ENCODE data around the gene SMPD2.

SMPD2 gene

GRCh38 chr6:109441069-109441816 is 719 bp downstream of the SMPD2 start:
- no peaks in the 10 kb centered on the region for H3K9me3 Mint-ChIP-seq
- peak overlapping the region; percentile 82 for H3K27ac Mint-ChIP-seq
- H3K36me3 Mint-ChIP-seq (ENCODE audit: low read depth): peaks cover 27% of the 10 kb centered on the region
- H3K27me3 Mint-ChIP-seq: no peaks in the 10 kb centered on the region
- H3K4me3 Mint-ChIP-seq: peak overlapping the region; percentile 93
- H3K4me1 Mint-ChIP-seq (ENCODE audit: low read depth): peaks cover 28% of the 10 kb centered on the region

GRCh38 chr6:109442393-109442924 is 1.9 kb downstream of the SMPD2 start:
- H3K27me3 Mint-ChIP-seq: no peaks in the 10 kb centered on the region
- no peak overlapping the region for H3K27ac Mint-ChIP-seq
- no peaks in the 10 kb centered on the region for H3K9me3 Mint-ChIP-seq
- H3K4me3 Mint-ChIP-seq: peak overlapping the region; percentile 93
- H3K4me1 Mint-ChIP-seq (ENCODE audit: low read depth): peaks cover 32% of the 10 kb centered on the region
- H3K36me3 Mint-ChIP-seq (ENCODE audit: low read depth): peaks cover 32% of the 10 kb centered on the region

GRCh38 chr6:109443425-109443950 is 3.0 kb downstream of the SMPD2 start:
- no peaks in the 10 kb centered on the region for H3K9me3 Mint-ChIP-seq
- H3K27me3 Mint-ChIP-seq: no peaks in the 10 kb centered on the region
- H3K27ac Mint-ChIP-seq: no peak overlapping the region
- peaks cover 32% of the 10 kb centered on the region for H3K4me1 Mint-ChIP-seq (ENCODE audit: low read depth)
- peaks cover 32% of the 10 kb centered on the region for H3K36me3 Mint-ChIP-seq (ENCODE audit: low read depth)
- no peak overlapping the region for H3K4me3 Mint-ChIP-seq

GRCh38 chr6:109445382-109445781 is 4.9 kb downstream of the SMPD2 start:
- H3K4me3 Mint-ChIP-seq: no peak overlapping the region
- H3K4me1 Mint-ChIP-seq (ENCODE audit: low read depth): peaks cover 40% of the 10 kb centered on the region
- no peaks in the 10 kb centered on the region for H3K9me3 Mint-ChIP-seq
- H3K27ac Mint-ChIP-seq: no peak overlapping the region
- no peaks in the 10 kb centered on the region for H3K27me3 Mint-ChIP-seq
- peaks cover 32% of the 10 kb centered on the region for H3K36me3 Mint-ChIP-seq (ENCODE audit: low read depth)

GRCh38 chr6:109446072-109446471 is 5.5 kb downstream of the SMPD2 start:
- peaks cover 37% of the 10 kb centered on the region for H3K36me3 Mint-ChIP-seq (ENCODE audit: low read depth)
- peaks cover 45% of the 10 kb centered on the region for H3K4me1 Mint-ChIP-seq (ENCODE audit: low read depth)
- no peaks in the 10 kb centered on the region for H3K9me3 Mint-ChIP-seq
- H3K27ac Mint-ChIP-seq: no peak overlapping the region
- H3K4me3 Mint-ChIP-seq: no peak overlapping the region
- H3K27me3 Mint-ChIP-seq: no peaks in the 10 kb centered on the region

- Mint-ChIP-seq H3K4me3 (no peak overlapping the region), H3K36me3 (ENCODE audit: low read depth) (peaks cover 38% of the 10 kb centered on the region), H3K27ac (no peak overlapping the region), H3K9me3 (no peaks in the 10 kb centered on the region), H3K27me3 (no peaks in the 10 kb centered on the region), H3K4me1 (ENCODE audit: low read depth) (peaks cover 42% of the 10 kb centered on the region)
Observed at GRCh38 chr6:109446541-109446940, 6.0 kb downstream of the SMPD2 start.

- H3K27ac Mint-ChIP-seq: no peak overlapping the region
- H3K27me3 Mint-ChIP-seq: no peaks in the 10 kb centered on the region
- H3K36me3 Mint-ChIP-seq (ENCODE audit: low read depth): peaks cover 41% of the 10 kb centered on the region
- no peaks in the 10 kb centered on the region for H3K9me3 Mint-ChIP-seq
- H3K4me3 Mint-ChIP-seq: no peak overlapping the region
- peaks cover 41% of the 10 kb centered on the region for H3K4me1 Mint-ChIP-seq (ENCODE audit: low read depth)
Observed at GRCh38 chr6:109447087-109447486, 6.6 kb downstream of the SMPD2 start.

- no peak overlapping the region for H3K4me3 Mint-ChIP-seq
- peaks cover 32% of the 10 kb centered on the region for H3K36me3 Mint-ChIP-seq (ENCODE audit: low read depth)
- H3K4me1 Mint-ChIP-seq (ENCODE audit: low read depth): peaks cover 38% of the 10 kb centered on the region
- H3K27me3 Mint-ChIP-seq: no peaks in the 10 kb centered on the region
- H3K9me3 Mint-ChIP-seq: no peaks in the 10 kb centered on the region
- H3K27ac Mint-ChIP-seq: no peak overlapping the region
Observed at GRCh38 chr6:109447878-109448555, 7.5 kb downstream of the SMPD2 start.

- Mint-ChIP-seq H3K4me1 (ENCODE audit: low read depth) (peaks cover 38% of the 10 kb centered on the region), H3K4me3 (no peak overlapping the region), H3K27ac (no peak overlapping the region), H3K36me3 (ENCODE audit: low read depth) (peaks cover 27% of the 10 kb centered on the region), H3K27me3 (no peaks in the 10 kb centered on the region), H3K9me3 (no peaks in the 10 kb centered on the region)
Observed at GRCh38 chr6:109448615-109449014, 8.1 kb downstream of the SMPD2 start.

GRCh38 chr6:109449064-109449794 is 8.7 kb downstream of the SMPD2 start:
- Mint-ChIP-seq H3K4me1 (ENCODE audit: low read depth) (peaks cover 45% of the 10 kb centered on the region), H3K27ac (no peak overlapping the region), H3K36me3 (ENCODE audit: low read depth) (peaks cover 27% of the 10 kb centered on the region), H3K27me3 (no peaks in the 10 kb centered on the region), H3K9me3 (no peaks in the 10 kb centered on the region), H3K4me3 (no peak overlapping the region)

GRCh38 chr6:109449795-109450673 is 9.5 kb downstream of the SMPD2 start:
- peaks cover 27% of the 10 kb centered on the region for H3K36me3 Mint-ChIP-seq (ENCODE audit: low read depth)
- H3K4me3 Mint-ChIP-seq: peak overlapping the region; percentile 3
- H3K9me3 Mint-ChIP-seq: no peaks in the 10 kb centered on the region
- no peaks in the 10 kb centered on the region for H3K27me3 Mint-ChIP-seq
- H3K4me1 Mint-ChIP-seq (ENCODE audit: low read depth): peaks cover 50% of the 10 kb centered on the region
- peak overlapping the region; percentile 27 for H3K27ac Mint-ChIP-seq

GRCh38 chr6:109450801-109451200 is 10.3 kb downstream of the SMPD2 start:
- peak overlapping the region; percentile 26 for H3K27ac Mint-ChIP-seq
- H3K27me3 Mint-ChIP-seq: no peaks in the 10 kb centered on the region
- H3K36me3 Mint-ChIP-seq (ENCODE audit: low read depth): peaks cover 20% of the 10 kb centered on the region
- H3K4me1 Mint-ChIP-seq (ENCODE audit: low read depth): peaks cover 50% of the 10 kb centered on the region
- H3K4me3 Mint-ChIP-seq: no peak overlapping the region
- no peaks in the 10 kb centered on the region for H3K9me3 Mint-ChIP-seq

- H3K27ac Mint-ChIP-seq: no peak overlapping the region
- no peaks in the 10 kb centered on the region for H3K9me3 Mint-ChIP-seq
- H3K4me3 Mint-ChIP-seq: no peak overlapping the region
- peaks cover 51% of the 10 kb centered on the region for H3K4me1 Mint-ChIP-seq (ENCODE audit: low read depth)
- H3K27me3 Mint-ChIP-seq: no peaks in the 10 kb centered on the region
- peaks cover 16% of the 10 kb centered on the region for H3K36me3 Mint-ChIP-seq (ENCODE audit: low read depth)
Observed at GRCh38 chr6:109451376-109451775, 10.9 kb downstream of the SMPD2 start.

GRCh38 chr6:109452181-109452580 is 11.7 kb downstream of the SMPD2 start:
- Mint-ChIP-seq H3K4me3 (no peak overlapping the region), H3K27ac (no peak overlapping the region), H3K36me3 (ENCODE audit: low read depth) (peaks cover 12% of the 10 kb centered on the region), H3K27me3 (no peaks in the 10 kb centered on the region), H3K9me3 (no peaks in the 10 kb centered on the region), H3K4me1 (ENCODE audit: low read depth) (peaks cover 57% of the 10 kb centered on the region)

Measured in stimulated activated naive CD8-positive, alpha-beta T cell treated with anti-CD3 and anti-CD28 coated beads, Interleukin-15, Interleukin-2, amounts not matched to agents 100 ng/mL and 50 ng/mL, for 24 hours (primary cell).